Dendritic cell treated with granulocyte-macrophage colony-stimulating factor and Interleukin-4, amounts not matched to agents 40 ng/mL and 50 ng/mL, for 4 days (primary cell): Measurements from ENCODE around the gene GSTM3.

Source experiments
- H3K27ac Mint-ChIP-seq: one replicate; pipeline ENCODE4 v1.8.0; 2022; ENCODE audit warnings: mild to moderate bottlenecking, mixed read lengths
- H3K27me3 Mint-ChIP-seq: one replicate; pipeline ENCODE4 v1.8.0; 2022; ENCODE audit warnings: mild to moderate bottlenecking, mixed read lengths
- H3K36me3 Mint-ChIP-seq: one replicate; pipeline ENCODE4 v1.8.0; 2022; ENCODE audit warnings: low read depth, mixed read lengths
- H3K4me1 Mint-ChIP-seq: one replicate; pipeline ENCODE4 v1.8.0; 2022; ENCODE audit warnings: low read depth, mixed read lengths
- H3K4me3 Mint-ChIP-seq: one replicate; pipeline ENCODE4 v1.8.0; 2022; ENCODE audit warnings: mild to moderate bottlenecking, moderate library complexity, mixed read lengths
- H3K9me3 Mint-ChIP-seq: one replicate; pipeline ENCODE4 v1.8.0; 2022; ENCODE audit warnings: mixed read lengths
- intact Hi-C: fragments of 100-400 bp; cut with micrococcal nuclease; formaldehyde crosslinking; loops from one replicate; pipeline ENCODE4 v1.15.0; 2022

The GSTM3 gene

GRCh38 chr1:109782514-109782913 lies 41.7 kb upstream of the GSTM3 start:
- H3K9me3 Mint-ChIP-seq: peaks cover 9% of the 10 kb centered on the region
- intact Hi-C loops: no loop called here
- H3K4me1 Mint-ChIP-seq: peaks cover 14% of the 10 kb centered on the region
- H3K27ac Mint-ChIP-seq: no peak overlapping the region
- H3K4me3 Mint-ChIP-seq: no peak overlapping the region
- peaks cover 6% of the 10 kb centered on the region for H3K27me3 Mint-ChIP-seq
- H3K36me3 Mint-ChIP-seq: no peaks in the 10 kb centered on the region

- no peak overlapping the region for H3K4me3 Mint-ChIP-seq
Observed at GRCh38 chr1:109781806-109782205, 41.0 kb upstream of the GSTM3 start.

GRCh38 chr1:109780982-109781381 lies 40.1 kb upstream of the GSTM3 start:
- peaks cover 4% of the 10 kb centered on the region for H3K27me3 Mint-ChIP-seq
- H3K4me3 Mint-ChIP-seq: no peak overlapping the region
- peaks cover 9% of the 10 kb centered on the region for H3K9me3 Mint-ChIP-seq
- no peak overlapping the region for H3K27ac Mint-ChIP-seq
- H3K4me1 Mint-ChIP-seq: peaks cover 11% of the 10 kb centered on the region
- no peaks in the 10 kb centered on the region for H3K36me3 Mint-ChIP-seq
- intact Hi-C loops: no loop called here

More at GRCh38 chr1:109781806-109782205, 41.0 kb upstream of the GSTM3 start:
- Mint-ChIP-seq H3K27me3 (peaks cover 6% of the 10 kb centered on the region), H3K9me3 (peaks cover 9% of the 10 kb centered on the region), H3K4me1 (peaks cover 18% of the 10 kb centered on the region), H3K27ac (no peak overlapping the region), H3K36me3 (no peaks in the 10 kb centered on the region)
- intact Hi-C loops: no loop called here

GRCh38 chr1:109777980-109778625 lies 37.3 kb upstream of the GSTM3 start:
- H3K27ac Mint-ChIP-seq: no peak overlapping the region
- H3K4me3 Mint-ChIP-seq: no peak overlapping the region
- H3K36me3 Mint-ChIP-seq: no peaks in the 10 kb centered on the region
- peaks cover 9% of the 10 kb centered on the region for H3K9me3 Mint-ChIP-seq
- peaks cover 14% of the 10 kb centered on the region for H3K4me1 Mint-ChIP-seq
- peaks cover 16% of the 10 kb centered on the region for H3K27me3 Mint-ChIP-seq
- intact Hi-C loops: loop anchor here (1.0 kb wide), 2 partner anchors 206 to 233 kb away; partner anchors contain the start of gene AHCYL1

DNA sequence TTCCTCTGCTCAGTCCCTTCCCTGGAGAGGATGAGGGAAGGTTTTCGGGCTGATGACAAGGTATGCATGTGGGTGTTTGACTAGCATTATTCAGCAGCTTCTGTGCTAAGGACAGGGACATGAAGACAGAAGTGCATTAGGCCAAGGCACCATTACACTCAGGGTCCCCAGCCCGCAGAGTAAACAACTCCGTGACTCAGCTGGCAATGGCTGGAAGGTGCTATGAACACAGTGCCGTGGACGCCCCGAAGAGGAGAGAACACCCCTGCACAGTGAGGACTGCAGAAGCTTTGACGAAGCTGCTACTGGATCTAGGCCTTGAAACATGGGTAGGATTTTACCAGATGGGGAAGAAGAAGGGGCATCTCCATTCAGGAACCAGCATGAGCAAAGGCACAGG lies 36.6 kb upstream of the GSTM3 start:
- Mint-ChIP-seq H3K4me1 (peaks cover 15% of the 10 kb centered on the region), H3K27ac (no peak overlapping the region), H3K4me3 (no peak overlapping the region), H3K27me3 (peaks cover 16% of the 10 kb centered on the region), H3K36me3 (no peaks in the 10 kb centered on the region), H3K9me3 (peaks cover 9% of the 10 kb centered on the region)
- intact Hi-C loops: loop anchor here (1.0 kb wide), 2 partner anchors 207 to 234 kb away; partner anchors contain the start of gene AHCYL1

- H3K27ac Mint-ChIP-seq: no peak overlapping the region
- H3K9me3 Mint-ChIP-seq: peaks cover 9% of the 10 kb centered on the region
- H3K27me3 Mint-ChIP-seq: peaks cover 16% of the 10 kb centered on the region
- intact Hi-C loops: loop anchor here (1.0 kb wide), 2 partner anchors 207 to 234 kb away; partner anchors contain the start of gene AHCYL1
- no peak overlapping the region for H3K4me3 Mint-ChIP-seq
- H3K36me3 Mint-ChIP-seq: no peaks in the 10 kb centered on the region
- H3K4me1 Mint-ChIP-seq: peaks cover 20% of the 10 kb centered on the region
Observed at GRCh38 chr1:109776911-109777310, 36.1 kb upstream of the GSTM3 start.

- Mint-ChIP-seq H3K4me3 (no peak overlapping the region), H3K4me1 (peaks cover 22% of the 10 kb centered on the region), H3K27ac (no peak overlapping the region), H3K9me3 (peaks cover 9% of the 10 kb centered on the region), H3K36me3 (no peaks in the 10 kb centered on the region), H3K27me3 (peaks cover 16% of the 10 kb centered on the region)
- intact Hi-C loops: no loop called here
Observed at GRCh38 chr1:109776206-109776835, 35.5 kb upstream of the GSTM3 start.

DNA sequence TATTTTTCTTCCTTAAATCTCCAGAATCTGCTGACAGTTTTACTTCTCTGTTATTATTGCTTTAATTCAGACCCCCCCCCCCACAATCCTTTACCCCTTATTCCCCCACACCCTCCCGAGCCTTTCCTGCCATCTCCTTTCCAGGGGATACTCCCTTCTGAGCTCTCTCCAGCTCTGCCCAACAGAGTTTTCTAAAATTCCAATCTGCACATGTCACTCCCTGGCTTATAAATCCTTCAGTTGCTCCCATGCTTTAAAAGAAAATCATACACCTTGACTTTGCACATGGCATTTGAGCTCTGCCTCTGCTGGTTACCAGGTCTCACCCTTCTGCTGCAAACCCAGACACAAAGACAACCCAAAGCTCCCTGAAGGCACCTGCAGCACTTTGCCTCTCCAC lies 34.6 kb upstream of the GSTM3 start:
- Mint-ChIP-seq H3K4me1 (peaks cover 22% of the 10 kb centered on the region), H3K36me3 (no peaks in the 10 kb centered on the region), H3K4me3 (no peak overlapping the region), H3K9me3 (peaks cover under 1% of the 10 kb centered on the region), H3K27ac (no peak overlapping the region), H3K27me3 (peaks cover 14% of the 10 kb centered on the region)
- intact Hi-C loops: no loop called here

GRCh38 chr1:109773900-109774485 lies 33.2 kb upstream of the GSTM3 start:
- no peak overlapping the region for H3K27ac Mint-ChIP-seq
- peaks cover 26% of the 10 kb centered on the region for H3K4me1 Mint-ChIP-seq
- H3K9me3 Mint-ChIP-seq: no peaks in the 10 kb centered on the region
- H3K36me3 Mint-ChIP-seq: no peaks in the 10 kb centered on the region
- H3K27me3 Mint-ChIP-seq: peaks cover 14% of the 10 kb centered on the region
- H3K4me3 Mint-ChIP-seq: no peak overlapping the region
- intact Hi-C loops: loop anchor here (1.0 kb wide), 2 partner anchors 131 to 228 kb away; no protein-coding TSS in a partner anchor

- H3K27me3 Mint-ChIP-seq: peaks cover 14% of the 10 kb centered on the region
- intact Hi-C loops: loop anchor here (1.0 kb wide), 2 partner anchors 130 to 227 kb away; no protein-coding TSS in a partner anchor
- no peak overlapping the region for H3K27ac Mint-ChIP-seq
- H3K4me1 Mint-ChIP-seq: peaks cover 26% of the 10 kb centered on the region
- no peaks in the 10 kb centered on the region for H3K9me3 Mint-ChIP-seq
- no peaks in the 10 kb centered on the region for H3K36me3 Mint-ChIP-seq
- H3K4me3 Mint-ChIP-seq: no peak overlapping the region
Observed at GRCh38 chr1:109773203-109773899, 32.5 kb upstream of the GSTM3 start.

DNA sequence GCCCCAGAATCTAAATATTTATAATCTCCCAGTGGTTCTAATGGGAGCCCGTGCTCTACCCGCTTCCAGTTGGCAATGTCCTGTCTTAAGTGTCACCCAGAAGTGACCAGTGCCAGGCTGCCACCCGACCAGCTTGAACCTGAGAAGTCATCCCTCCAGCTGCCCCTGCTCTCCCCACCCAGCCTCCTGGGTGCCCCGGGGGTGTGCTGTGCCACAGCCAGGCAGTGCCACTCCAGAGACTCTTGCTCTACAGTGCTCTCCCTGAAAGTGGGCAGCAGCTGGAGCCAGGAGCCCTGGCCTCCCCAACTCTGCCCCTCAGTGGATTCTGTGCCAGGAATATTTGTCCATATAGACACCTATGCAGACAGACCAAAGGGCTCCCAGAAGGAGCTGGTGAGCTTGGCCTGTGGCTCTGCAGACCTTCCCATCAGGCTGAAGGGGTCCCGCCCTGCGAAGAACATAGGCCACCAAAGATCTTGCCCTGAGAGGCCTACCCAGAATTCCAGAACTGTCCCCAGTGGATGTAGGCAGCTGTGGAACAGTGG lies 31.9 kb upstream of the GSTM3 start:
- Mint-ChIP-seq H3K9me3 (no peaks in the 10 kb centered on the region), H3K36me3 (no peaks in the 10 kb centered on the region), H3K27me3 (peaks cover 14% of the 10 kb centered on the region), H3K4me1 (peaks cover 26% of the 10 kb centered on the region), H3K27ac (peak overlapping the region; percentile 10), H3K4me3 (no peak overlapping the region)
- intact Hi-C loops: loop anchor here (1.0 kb wide), 2 partner anchors 129 to 226 kb away; no protein-coding TSS in a partner anchor

GRCh38 chr1:109771712-109772657 lies 31.1 kb upstream of the GSTM3 start:
- intact Hi-C loops: no loop called here
- no peaks in the 10 kb centered on the region for H3K36me3 Mint-ChIP-seq
- no peak overlapping the region for H3K4me3 Mint-ChIP-seq

More at GRCh38 chr1:109771712-109772657, 31.1 kb upstream of the GSTM3 start:
- Mint-ChIP-seq H3K27me3 (peaks cover 14% of the 10 kb centered on the region), H3K4me1 (peaks cover 24% of the 10 kb centered on the region), H3K27ac (peak overlapping the region; percentile 10), H3K9me3 (no peaks in the 10 kb centered on the region)
